Measurements from ENCODE around the gene RAB6B.

GRCh38 chr3:133883641-133884040 lies 12.0 kb downstream of the RAB6B start:
- TF ChIP-seq YY1 (IDR thresholded peaks at IDR 0.05; ENCODE audit: low read depth, low read length), result no peak
- TF ChIP-seq JUN (IDR thresholded peaks at IDR 0.05; ENCODE audit: low read depth, low read length), result no peak
- no peak for TF ChIP-seq CTCF (IDR thresholded peaks at IDR 0.05; ENCODE audit: control extremely low read depth in 1 of 3, insufficient read depth in 1 of 3, low read depth in 1 of 3, low read length in 3 of 3)
- TF ChIP-seq TEAD4 (IDR thresholded peaks at IDR 0.05; ENCODE audit: low read depth, low read length), result no peak
- TF ChIP-seq E2F6 (IDR thresholded peaks at IDR 0.05), result no peak
- TF ChIP-seq ATF2 (IDR thresholded peaks at IDR 0.05; ENCODE audit: low read length), result no peak

Measured in H1 (cell line).